DND-41 (cell line): ENCODE data around the gene STT3B.

Source experiments
- ATAC-seq: fragments of 200-7000 bp; cut with Tn5 transposase; 3 replicates; pipeline ENCODE4 v1.9.1; 2021; ENCODE audit warnings: low read depth; ENCODE audit not compliant: insufficient read depth
- DNase-seq: peaks from one replicate; pipeline ENCODE4 v3.0.0-alpha.2; 2020
- H2AFZ ChIP-seq: 2 replicates; pipeline ENCODE4 v1.6.0; 2012; ENCODE audit warnings: low read depth, low read length
- H3K27ac ChIP-seq: 2 replicates; pipeline ENCODE4 v1.5.1; 2012; ENCODE audit warnings: low read length, inconsistent platforms
- H3K27me3 ChIP-seq: fragments of 200-600 bp; sonication (generic); 2 replicates; pipeline ENCODE4 v1.6.0; 2012; ENCODE audit warnings: low read length, mild to moderate bottlenecking, inconsistent platforms; ENCODE audit not compliant: insufficient read depth, poor library complexity
- H3K36me3 ChIP-seq: 2 replicates; pipeline ENCODE4 v1.5.1; 2012; ENCODE audit warnings: low read length, inconsistent platforms; ENCODE audit not compliant: insufficient read depth
- H3K4me1 ChIP-seq: 2 replicates; pipeline ENCODE4 v1.5.1; 2012; ENCODE audit warnings: mild to moderate bottlenecking, low read length; ENCODE audit not compliant: insufficient read depth
- H3K4me2 ChIP-seq: 2 replicates; pipeline ENCODE4 v1.6.0; 2012; ENCODE audit warnings: mild to moderate bottlenecking, moderate library complexity, low read length, inconsistent platforms; ENCODE audit not compliant: insufficient read depth
- H3K4me3 ChIP-seq, 2 experiments: fragments of 200-600 bp in 1 of 2; shearing (Covaris generic) in 1 of 2; 2 replicates each; pipeline ENCODE4 v1.5.1; 2012 to 2016; ENCODE audit warnings: inconsistent platforms in 2 of 2, low read length in 2 of 2, mild to moderate bottlenecking in 2 of 2, low read depth in 1 of 2, moderate library complexity in 1 of 2
- H3K79me2 ChIP-seq: 2 replicates; pipeline ENCODE4 v1.6.0; 2012; ENCODE audit warnings: low read length, inconsistent platforms; ENCODE audit not compliant: insufficient read depth
- H3K9ac ChIP-seq: 2 replicates; pipeline ENCODE4 v1.6.0; 2012; ENCODE audit warnings: low read depth, mild to moderate bottlenecking, inconsistent platforms, low read length, moderate library complexity
- H3K9me3 ChIP-seq: 2 replicates; pipeline ENCODE4 v1.5.1; 2012; ENCODE audit warnings: low read length, moderate library complexity, mild to moderate bottlenecking, inconsistent platforms; ENCODE audit not compliant: insufficient read depth, severe bottlenecking
- H4K20me1 ChIP-seq: 2 replicates; pipeline ENCODE4 v1.6.0; 2012; ENCODE audit warnings: low read length; ENCODE audit not compliant: insufficient read depth
- CTCF ChIP-seq: IDR thresholded peaks from 2 replicates; pipeline ENCODE4 v1.5.1; 2012; ENCODE audit warnings: borderline replicate concordance, low read length, moderate library complexity, mild to moderate bottlenecking; ENCODE audit not compliant: poor library complexity, severe bottlenecking; ENCODE audit errors: extremely low read depth
- EZH2 ChIP-seq: IDR thresholded peaks from 3 replicates; pipeline ENCODE4 v1.6.1; 2012; ENCODE audit warnings: borderline replicate concordance, low read depth, mild to moderate bottlenecking, moderate library complexity, low read length, inconsistent platforms; ENCODE audit not compliant: severe bottlenecking

STT3B gene

GRCh38 chr3:31620656-31621055 lies 87.9 kb downstream of the STT3B start:
- TF ChIP-seq CTCF (no peak), EZH2 (no peak)
- DNase-seq (no peak), ATAC-seq (no peak)
- Histone ChIP-seq H2AFZ (no peak overlapping the region), H3K27ac (no peak overlapping the region), H3K4me2 (no peak overlapping the region), H3K27me3 (no peaks in the 10 kb centered on the region), H3K79me2 (peaks cover 25% of the 10 kb centered on the region), H3K4me1 (no peaks in the 10 kb centered on the region), H3K36me3 (peaks cover 96% of the 10 kb centered on the region), H3K9ac (no peak overlapping the region), H3K9me3 (no peaks in the 10 kb centered on the region), H4K20me1 (no peaks in the 10 kb centered on the region), H3K4me3 (no peak overlapping the region)

- H3K4me1 ChIP-seq = no peaks in the 10 kb centered on the region
- H3K27ac ChIP-seq = no peak overlapping the region
- no peak overlapping the region for H3K9ac ChIP-seq
- H3K27me3 ChIP-seq = no peaks in the 10 kb centered on the region
- no peak overlapping the region for H3K4me2 ChIP-seq
- no peak for ATAC-seq
- H3K9me3 ChIP-seq = no peaks in the 10 kb centered on the region
- H4K20me1 ChIP-seq = no peaks in the 10 kb centered on the region
- H3K36me3 ChIP-seq = peaks cover 97% of the 10 kb centered on the region
- no peak for TF ChIP-seq CTCF
- no peak for TF ChIP-seq EZH2
- H3K4me3 ChIP-seq = no peak overlapping the region
- DNase-seq = no peak
- no peak overlapping the region for H2AFZ ChIP-seq
- H3K79me2 ChIP-seq = peaks cover 18% of the 10 kb centered on the region
These were observed 88.6 kb downstream of the STT3B start for GRCh38 chr3:31621314-31621713.

GRCh38 chr3:31622636-31623288 lies 90.0 kb downstream of the STT3B start:
- Histone ChIP-seq H3K27ac (no peak overlapping the region), H3K79me2 (peaks cover 16% of the 10 kb centered on the region), H3K27me3 (no peaks in the 10 kb centered on the region), H3K9me3 (no peaks in the 10 kb centered on the region), H3K4me2 (no peak overlapping the region), H3K4me1 (no peaks in the 10 kb centered on the region), H4K20me1 (no peaks in the 10 kb centered on the region), H3K36me3 (peaks cover 97% of the 10 kb centered on the region), H2AFZ (no peak overlapping the region), H3K9ac (no peak overlapping the region), H3K4me3 (no peak overlapping the region)
- no peak for DNase-seq
- no peak for TF ChIP-seq EZH2
- no peak for TF ChIP-seq CTCF
- ATAC-seq = no peak
